GM18502 (cell line): ENCODE data around the gene MACROH2A1.

Experiments used
- ATAC-seq: cut with Tn5 transposase; IDR thresholded peaks from one replicate; pipeline ENCODE4 v1.9.1; 2021; ENCODE audit warnings: mild to moderate bottlenecking; ENCODE audit not compliant: unreplicated experiment, poor library complexity

MACROH2A1 gene

DNA sequence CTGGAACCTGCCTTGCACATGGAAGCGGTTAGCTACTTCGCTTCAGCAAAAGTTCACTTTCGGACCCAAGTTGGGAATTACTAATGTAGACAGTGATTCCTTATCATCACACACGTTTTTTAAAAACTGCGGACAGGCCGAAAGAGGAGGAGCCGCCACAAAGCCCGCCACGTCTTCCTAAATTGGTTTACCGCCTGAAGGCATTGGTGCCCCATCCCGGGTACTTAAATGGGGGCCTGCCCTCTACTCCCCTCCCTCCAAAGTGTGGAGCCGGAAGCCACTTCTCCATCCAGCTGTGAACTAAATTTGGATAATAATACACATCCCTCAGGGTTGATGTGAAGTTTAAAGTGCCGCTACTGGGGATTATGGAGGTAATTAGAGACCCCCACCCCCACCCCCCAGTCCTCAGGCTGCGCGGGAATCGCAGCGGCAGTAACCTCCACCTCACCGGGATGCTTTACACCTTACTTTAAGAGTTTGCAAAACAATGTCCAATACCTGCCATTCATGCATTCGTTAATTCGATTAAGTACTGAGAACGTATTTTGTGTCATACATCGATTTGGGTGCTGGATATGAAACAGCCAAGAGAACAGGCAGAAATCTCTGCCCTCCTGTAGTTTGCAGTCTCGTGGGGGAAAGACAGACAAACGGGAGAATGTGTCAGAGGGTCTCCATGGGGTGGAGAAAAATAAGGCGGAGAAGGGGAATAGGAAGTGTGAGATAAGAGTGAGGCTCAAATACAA is 937 bp upstream of the MACROH2A1 start:
- ATAC-seq: no peak

DNA sequence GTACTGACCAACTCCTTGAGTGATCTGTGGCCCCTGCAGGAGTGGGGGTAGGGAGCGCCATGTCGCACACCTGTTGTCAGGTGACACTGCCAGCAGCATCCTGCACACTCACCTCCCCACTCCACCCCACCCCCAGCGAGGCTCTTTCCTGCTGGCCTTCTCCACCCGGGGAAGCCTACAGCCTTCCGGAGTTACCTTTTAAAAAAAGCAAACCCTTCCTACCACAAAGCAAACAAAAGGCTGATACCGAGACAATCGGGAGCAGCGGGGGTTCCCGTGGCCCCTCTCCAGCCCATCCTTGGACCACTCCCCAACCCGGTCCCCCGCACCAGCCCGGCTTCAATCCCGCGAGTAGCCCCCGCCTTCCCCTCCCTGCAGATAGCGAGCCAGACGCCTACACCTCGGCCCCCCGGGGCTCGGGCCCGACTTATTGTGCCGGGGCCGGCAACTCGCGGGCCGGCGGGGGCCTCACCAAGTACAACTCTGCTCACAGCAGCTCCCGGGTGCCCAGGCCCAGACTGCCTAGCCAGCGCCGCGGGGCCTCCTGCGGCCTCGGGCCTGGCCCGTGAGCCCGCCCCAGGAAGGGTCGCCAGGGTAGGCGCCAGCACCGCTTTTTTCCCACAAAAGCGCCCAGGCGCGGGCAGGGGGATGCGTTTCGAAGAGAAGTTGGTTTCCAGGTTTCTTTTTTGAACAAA is 724 bp downstream of the MACROH2A1 start:
- peak; percentile 33 for ATAC-seq

GRCh38 chr5:135397084-135397483 is 1.9 kb downstream of the MACROH2A1 start:
- ATAC-seq: no peak

DNA sequence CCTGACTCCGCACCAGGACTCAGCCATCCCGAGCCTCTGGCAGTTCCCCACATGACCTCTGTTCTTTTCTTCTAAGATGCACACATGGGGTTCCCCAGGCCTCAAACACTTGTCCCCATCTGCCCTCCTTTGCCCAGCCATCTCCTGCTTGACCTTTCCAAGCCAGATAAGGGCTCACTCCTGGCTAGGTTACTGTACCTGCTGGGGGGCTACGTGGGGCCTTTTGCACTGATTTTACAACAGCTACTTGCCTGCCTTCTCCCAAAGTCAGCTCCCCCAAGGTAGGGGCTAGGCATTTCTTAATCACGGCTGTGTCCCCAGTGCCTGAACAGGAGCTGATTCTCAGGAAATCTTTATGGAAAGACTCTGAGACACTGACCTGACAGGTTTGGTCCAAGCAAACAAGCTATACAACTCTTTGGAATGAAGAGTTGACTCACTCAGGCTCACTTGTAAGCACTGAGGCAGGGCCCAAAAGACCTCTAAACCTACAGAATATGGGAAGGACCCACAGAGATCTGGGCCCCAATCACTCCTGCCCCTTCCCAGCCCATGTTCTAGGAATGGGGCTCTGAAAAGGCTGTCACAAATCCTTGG is 2.5 kb downstream of the MACROH2A1 start:
- ATAC-seq: no peak

- ATAC-seq: no peak
Measured at GRCh38 chr5:135395866-135396265, 3.2 kb downstream of the MACROH2A1 start.

DNA sequence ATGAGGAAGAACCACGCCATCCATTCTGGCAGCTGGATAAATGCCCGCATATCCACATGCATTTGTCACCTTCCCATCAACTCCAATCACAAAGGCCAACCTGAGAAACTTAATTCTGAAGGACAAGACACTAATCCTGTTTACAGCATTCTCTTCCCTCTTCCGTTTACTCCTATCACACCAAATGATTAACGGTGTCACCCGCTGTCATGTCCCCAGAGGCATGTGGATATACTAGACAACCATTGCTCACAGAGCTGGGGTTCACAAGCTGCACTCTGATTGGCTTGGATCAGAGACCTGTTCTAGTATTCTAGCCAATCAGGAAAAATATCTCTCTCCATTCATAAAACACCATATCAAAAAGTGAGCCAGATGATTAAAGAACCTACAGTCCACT is 3.6 kb downstream of the MACROH2A1 start:
- ATAC-seq: no peak

GRCh38 chr5:135394095-135394494 is 4.9 kb downstream of the MACROH2A1 start:
- ATAC-seq: no peak

GRCh38 chr5:135393691-135394090 is 5.3 kb downstream of the MACROH2A1 start:
- ATAC-seq: no peak

DNA sequence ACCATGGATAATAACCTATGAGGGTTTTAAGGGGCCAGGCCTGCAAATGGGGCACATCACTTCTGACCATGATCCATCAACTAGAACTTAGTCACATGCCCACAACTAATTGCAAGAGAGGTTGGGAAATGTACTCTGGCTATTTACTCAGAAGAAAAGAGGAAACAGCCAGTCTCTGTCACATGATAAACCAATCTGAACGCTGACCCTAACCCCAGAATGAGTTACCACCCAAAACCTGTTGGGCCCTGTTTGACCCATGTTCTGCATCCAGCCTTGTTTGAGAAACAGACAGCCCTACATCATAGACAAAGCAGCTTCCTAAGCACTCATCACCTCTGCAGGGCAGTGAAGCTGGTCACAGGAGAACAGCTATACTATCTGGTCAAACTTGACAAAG is 5.8 kb downstream of the MACROH2A1 start:
- no peak for ATAC-seq

- peak; percentile 51 for ATAC-seq
Measured at GRCh38 chr5:135392256-135392655, 6.8 kb downstream of the MACROH2A1 start.

DNA sequence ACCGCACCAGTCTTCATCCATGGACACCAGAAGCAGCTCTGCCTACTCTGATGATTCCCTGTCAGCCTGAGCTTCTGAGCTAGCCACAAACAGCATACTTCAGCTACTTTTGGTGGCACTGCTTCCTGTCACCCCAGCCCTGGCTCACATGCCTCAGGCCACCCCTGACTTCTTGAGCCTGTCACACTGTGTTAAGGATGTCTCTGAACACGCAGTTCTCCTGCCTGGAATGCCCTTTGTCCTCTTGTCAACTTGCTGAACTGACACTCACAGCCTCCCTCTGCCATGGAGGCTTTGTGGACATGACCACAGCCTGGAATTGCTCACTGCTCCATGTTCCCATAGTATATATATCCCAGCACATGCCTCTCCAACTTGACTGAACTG is 7.2 kb downstream of the MACROH2A1 start:
- ATAC-seq: no peak

DNA sequence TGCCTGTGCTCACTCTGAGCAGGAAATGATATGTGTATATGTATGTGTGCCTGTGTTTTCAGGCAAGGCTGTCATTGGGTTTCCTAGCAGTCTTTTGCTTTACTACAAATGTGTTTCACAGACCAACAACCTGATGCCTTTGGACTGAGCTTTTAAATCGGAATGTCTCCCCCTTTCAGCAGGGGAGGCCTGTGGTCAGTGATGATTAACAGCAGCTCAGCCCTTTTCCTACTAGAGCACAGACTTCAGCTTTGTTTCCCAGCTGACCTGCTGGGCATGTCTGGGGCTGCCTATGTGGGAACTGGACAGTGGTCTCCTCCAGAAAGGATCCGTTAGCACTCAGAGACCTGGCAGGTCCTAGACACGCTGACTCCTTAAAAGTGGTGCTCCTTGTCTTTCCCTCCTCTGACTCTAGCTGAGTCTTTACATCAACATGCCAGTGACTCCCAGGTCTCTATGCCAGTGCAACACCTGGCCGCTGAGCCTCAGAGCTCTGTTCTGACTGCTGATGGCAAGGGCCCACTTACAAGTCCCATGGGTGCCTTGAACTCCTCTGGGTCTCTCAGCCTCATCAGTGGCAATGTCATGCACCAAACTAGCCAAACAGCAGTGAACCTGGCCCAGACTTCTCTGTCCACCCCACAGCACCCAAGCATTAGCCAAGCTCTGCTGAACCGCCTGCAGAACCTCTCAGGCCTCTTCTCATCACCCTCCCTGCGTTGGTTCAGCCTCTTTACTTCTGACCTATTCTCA is 7.7 kb downstream of the MACROH2A1 start:
- no peak for ATAC-seq

GRCh38 chr5:135388860-135389435 is 10.1 kb downstream of the MACROH2A1 start:
- ATAC-seq: no peak

GRCh38 chr5:135387629-135387960 is 11.4 kb downstream of the MACROH2A1 start:
- ATAC-seq: no peak

GRCh38 chr5:135386886-135387628 is 12.0 kb downstream of the MACROH2A1 start:
- ATAC-seq: no peak

- no peak for ATAC-seq
Measured at GRCh38 chr5:135386096-135386495, 12.9 kb downstream of the MACROH2A1 start.

DNA sequence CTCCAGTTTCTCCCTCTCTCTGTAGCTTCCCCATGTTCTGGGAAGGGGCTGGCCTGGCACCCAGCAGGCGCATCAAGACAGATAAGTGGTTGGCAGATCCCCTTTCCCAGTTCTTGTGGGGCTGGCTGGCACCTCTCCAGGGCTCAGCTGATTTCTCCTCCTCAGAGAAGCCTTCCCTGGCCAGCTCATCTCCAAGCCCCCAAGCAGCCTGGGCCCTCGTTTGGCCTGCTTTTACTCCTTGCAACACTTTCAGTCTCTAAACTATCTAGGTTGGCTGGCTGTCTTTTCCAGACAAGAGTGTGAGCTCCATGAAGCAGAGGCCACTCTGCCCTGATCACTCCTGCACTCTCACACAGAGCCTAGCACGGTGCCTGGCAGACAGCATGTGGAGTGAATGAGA is 13.5 kb downstream of the MACROH2A1 start:
- no peak for ATAC-seq

- ATAC-seq: no peak
Measured at GRCh38 chr5:135384898-135385297, 14.1 kb downstream of the MACROH2A1 start.

DNA sequence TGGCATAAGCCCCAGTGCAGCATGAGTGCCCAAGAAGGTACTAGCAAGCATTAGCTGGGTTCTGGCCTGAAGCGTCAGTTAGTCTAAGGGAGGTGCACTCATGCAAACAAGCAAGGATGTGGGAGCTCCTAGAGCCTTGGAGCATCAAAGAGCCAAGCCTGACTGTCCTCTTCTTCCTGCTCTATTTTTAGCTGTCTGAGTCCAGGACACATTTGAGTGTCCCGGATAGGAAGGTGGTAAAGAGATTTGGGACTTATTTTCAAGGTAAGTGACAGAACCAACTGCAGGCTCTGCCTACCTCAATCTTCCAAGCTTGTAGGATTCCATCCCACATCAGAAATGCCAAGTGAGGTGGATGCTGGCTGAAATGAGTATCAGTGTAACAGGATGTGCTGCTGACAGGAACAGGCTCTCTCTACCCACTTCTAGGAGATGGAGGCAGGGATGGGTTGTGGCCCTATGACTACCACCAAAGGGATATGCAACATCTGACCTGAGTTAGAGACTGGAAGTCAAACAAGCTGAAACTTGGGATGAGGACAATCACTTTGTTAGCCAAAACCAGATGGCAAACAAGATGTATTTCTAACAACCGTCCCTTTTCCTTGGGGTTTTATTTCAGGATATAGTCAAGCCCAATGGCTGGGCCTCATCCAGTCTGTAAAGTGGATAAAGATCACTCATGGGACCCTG is 15.1 kb downstream of the MACROH2A1 start:
- no peak for ATAC-seq
